WTC11 (cell line): ENCODE measurements around the gene UTF1.

Source experiments
- KAT7 ChIP-seq: sonication (generic); formaldehyde crosslinking; IDR thresholded peaks from 2 replicates; pipeline ENCODE4 v1.8.1; 2023; ENCODE audit warnings: missing genetic modification reagents, mild to moderate bottlenecking, borderline replicate concordance
- MYBL2 ChIP-seq: sonication (generic); formaldehyde crosslinking; IDR thresholded peaks from 2 replicates; pipeline ENCODE4 v1.8.1; 2023; ENCODE audit warnings: mild to moderate bottlenecking, moderate library complexity, missing genetic modification reagents
- NR2C2 ChIP-seq: sonication (generic); formaldehyde crosslinking; IDR thresholded peaks from 2 replicates; pipeline ENCODE4 v1.8.0; 2022; ENCODE audit warnings: mild to moderate bottlenecking, missing genetic modification reagents
- SP1 ChIP-seq: sonication (generic); formaldehyde crosslinking; conservative IDR thresholded peaks from 2 replicates; pipeline ENCODE4 v1.8.1; 2022; ENCODE audit warnings: missing genetic modification reagents
- TEAD4 ChIP-seq: sonication (generic); formaldehyde crosslinking; IDR thresholded peaks from 2 replicates; pipeline ENCODE4 v1.8.0; 2022; ENCODE audit warnings: mild to moderate bottlenecking, missing genetic modification reagents
- TF ChIP-seq, protein P1 (sequence below): sonication (generic); formaldehyde crosslinking; conservative IDR thresholded peaks from 2 replicates; pipeline ENCODE4 v1.8.1; 2023; ENCODE audit warnings: mild to moderate bottlenecking, low read depth, missing genetic modification reagents, moderate library complexity
- TF ChIP-seq, protein P2 (sequence below): sonication (generic); formaldehyde crosslinking; IDR thresholded peaks from 2 replicates; pipeline ENCODE4 v1.8.1; 2023; ENCODE audit warnings: mild to moderate bottlenecking, missing genetic modification reagents, moderate library complexity
- TF ChIP-seq, protein P3 (sequence below): sonication (generic); formaldehyde crosslinking; IDR thresholded peaks from 2 replicates; pipeline ENCODE4 v1.8.0; 2023; ENCODE audit warnings: missing genetic modification reagents
- TF ChIP-seq, protein P4 (sequence below): sonication (generic); formaldehyde crosslinking; IDR thresholded peaks from 2 replicates; pipeline ENCODE4 v1.8.1; 2022; ENCODE audit warnings: low read depth, mild to moderate bottlenecking, moderate library complexity, missing genetic modification reagents, borderline replicate concordance
- TF ChIP-seq, protein P5 (sequence below): fragments of 200-600 bp; IDR thresholded peaks from 2 replicates; pipeline ENCODE4 v1.8.0; 2022; ENCODE audit warnings: antibody characterized with exemption
- TF ChIP-seq, protein P6 (sequence below): sonication (generic); formaldehyde crosslinking; IDR thresholded peaks from 2 replicates; pipeline ENCODE4 v1.8.0; 2022; ENCODE audit warnings: mild to moderate bottlenecking, missing genetic modification reagents

DNA sequence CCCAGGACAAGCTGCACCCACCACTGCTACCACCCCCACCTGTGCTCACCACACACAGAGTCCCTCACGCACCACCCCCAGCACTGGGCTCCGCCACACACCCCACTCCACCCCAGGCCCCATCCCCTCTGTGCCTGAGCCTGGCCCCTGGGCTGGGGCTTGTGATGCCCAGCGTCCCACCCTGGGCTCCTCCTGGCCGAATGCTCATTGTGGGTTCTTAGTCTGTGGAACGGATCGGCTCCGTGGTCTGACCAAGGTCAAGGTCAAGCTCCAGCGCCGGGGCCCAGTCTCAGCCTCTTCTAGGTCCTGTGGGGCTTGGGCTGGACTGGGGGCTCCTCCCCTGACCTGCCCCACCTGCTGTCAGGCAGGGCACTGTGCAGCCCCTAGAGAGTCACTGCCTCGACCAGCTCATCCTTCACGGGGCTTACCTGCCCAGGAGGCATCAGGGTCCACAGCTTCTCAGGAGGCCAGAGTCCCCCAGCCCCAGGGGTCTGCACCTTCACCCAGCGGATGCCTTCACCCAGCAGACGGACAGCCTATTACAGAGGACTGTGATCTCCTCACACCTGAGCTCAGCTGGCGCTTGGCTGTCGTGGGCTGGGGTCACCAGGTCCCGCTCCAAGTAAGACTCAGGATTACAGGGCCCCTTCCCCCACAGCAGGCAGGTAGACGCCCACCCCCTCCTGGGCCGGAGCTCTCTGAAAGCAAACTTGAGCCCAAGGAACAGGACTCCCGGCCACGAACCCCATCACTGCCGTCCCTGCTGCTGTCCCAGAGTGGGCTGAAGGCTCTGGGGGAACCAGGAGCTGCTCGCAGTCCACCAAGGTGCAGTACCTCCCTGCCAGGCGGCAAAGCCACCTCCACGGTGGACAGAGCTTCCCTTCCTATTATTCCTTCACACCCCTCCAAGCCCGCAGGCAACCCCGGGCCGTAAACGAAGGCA lies 15.3 kb upstream of the UTF1 start:
- TF ChIP-seq, protein P1, sequence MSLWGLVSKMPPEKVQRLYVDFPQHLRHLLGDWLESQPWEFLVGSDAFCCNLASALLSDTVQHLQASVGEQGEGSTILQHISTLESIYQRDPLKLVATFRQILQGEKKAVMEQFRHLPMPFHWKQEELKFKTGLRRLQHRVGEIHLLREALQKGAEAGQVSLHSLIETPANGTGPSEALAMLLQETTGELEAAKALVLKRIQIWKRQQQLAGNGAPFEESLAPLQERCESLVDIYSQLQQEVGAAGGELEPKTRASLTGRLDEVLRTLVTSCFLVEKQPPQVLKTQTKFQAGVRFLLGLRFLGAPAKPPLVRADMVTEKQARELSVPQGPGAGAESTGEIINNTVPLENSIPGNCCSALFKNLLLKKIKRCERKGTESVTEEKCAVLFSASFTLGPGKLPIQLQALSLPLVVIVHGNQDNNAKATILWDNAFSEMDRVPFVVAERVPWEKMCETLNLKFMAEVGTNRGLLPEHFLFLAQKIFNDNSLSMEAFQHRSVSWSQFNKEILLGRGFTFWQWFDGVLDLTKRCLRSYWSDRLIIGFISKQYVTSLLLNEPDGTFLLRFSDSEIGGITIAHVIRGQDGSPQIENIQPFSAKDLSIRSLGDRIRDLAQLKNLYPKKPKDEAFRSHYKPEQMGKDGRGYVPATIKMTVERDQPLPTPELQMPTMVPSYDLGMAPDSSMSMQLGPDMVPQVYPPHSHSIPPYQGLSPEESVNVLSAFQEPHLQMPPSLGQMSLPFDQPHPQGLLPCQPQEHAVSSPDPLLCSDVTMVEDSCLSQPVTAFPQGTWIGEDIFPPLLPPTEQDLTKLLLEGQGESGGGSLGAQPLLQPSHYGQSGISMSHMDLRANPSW (CRISPR knock-in tag): no peak
- TF ChIP-seq MYBL2: no peak
- no peak for TF ChIP-seq TEAD4 (CRISPR knock-in tag)
- TF ChIP-seq NR2C2 (CRISPR knock-in tag): no peak
- TF ChIP-seq, protein P2, sequence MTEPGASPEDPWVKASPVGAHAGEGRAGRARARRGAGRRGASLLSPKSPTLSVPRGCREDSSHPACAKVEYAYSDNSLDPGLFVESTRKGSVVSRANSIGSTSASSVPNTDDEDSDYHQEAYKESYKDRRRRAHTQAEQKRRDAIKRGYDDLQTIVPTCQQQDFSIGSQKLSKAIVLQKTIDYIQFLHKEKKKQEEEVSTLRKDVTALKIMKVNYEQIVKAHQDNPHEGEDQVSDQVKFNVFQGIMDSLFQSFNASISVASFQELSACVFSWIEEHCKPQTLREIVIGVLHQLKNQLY (CRISPR knock-in tag): no peak
- TF ChIP-seq, protein P3, sequence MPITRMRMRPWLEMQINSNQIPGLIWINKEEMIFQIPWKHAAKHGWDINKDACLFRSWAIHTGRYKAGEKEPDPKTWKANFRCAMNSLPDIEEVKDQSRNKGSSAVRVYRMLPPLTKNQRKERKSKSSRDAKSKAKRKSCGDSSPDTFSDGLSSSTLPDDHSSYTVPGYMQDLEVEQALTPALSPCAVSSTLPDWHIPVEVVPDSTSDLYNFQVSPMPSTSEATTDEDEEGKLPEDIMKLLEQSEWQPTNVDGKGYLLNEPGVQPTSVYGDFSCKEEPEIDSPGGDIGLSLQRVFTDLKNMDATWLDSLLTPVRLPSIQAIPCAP (CRISPR knock-in tag): no peak
- TF ChIP-seq, protein P4, sequence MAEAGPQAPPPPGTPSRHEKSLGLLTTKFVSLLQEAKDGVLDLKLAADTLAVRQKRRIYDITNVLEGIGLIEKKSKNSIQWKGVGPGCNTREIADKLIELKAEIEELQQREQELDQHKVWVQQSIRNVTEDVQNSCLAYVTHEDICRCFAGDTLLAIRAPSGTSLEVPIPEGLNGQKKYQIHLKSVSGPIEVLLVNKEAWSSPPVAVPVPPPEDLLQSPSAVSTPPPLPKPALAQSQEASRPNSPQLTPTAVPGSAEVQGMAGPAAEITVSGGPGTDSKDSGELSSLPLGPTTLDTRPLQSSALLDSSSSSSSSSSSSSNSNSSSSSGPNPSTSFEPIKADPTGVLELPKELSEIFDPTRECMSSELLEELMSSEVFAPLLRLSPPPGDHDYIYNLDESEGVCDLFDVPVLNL (CRISPR knock-in tag): no peak
- TF ChIP-seq, protein P5, sequence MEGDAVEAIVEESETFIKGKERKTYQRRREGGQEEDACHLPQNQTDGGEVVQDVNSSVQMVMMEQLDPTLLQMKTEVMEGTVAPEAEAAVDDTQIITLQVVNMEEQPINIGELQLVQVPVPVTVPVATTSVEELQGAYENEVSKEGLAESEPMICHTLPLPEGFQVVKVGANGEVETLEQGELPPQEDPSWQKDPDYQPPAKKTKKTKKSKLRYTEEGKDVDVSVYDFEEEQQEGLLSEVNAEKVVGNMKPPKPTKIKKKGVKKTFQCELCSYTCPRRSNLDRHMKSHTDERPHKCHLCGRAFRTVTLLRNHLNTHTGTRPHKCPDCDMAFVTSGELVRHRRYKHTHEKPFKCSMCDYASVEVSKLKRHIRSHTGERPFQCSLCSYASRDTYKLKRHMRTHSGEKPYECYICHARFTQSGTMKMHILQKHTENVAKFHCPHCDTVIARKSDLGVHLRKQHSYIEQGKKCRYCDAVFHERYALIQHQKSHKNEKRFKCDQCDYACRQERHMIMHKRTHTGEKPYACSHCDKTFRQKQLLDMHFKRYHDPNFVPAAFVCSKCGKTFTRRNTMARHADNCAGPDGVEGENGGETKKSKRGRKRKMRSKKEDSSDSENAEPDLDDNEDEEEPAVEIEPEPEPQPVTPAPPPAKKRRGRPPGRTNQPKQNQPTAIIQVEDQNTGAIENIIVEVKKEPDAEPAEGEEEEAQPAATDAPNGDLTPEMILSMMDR: no peak
- no peak for TF ChIP-seq SP1
- TF ChIP-seq KAT7 (CRISPR knock-in tag): no peak
- TF ChIP-seq, protein P6, sequence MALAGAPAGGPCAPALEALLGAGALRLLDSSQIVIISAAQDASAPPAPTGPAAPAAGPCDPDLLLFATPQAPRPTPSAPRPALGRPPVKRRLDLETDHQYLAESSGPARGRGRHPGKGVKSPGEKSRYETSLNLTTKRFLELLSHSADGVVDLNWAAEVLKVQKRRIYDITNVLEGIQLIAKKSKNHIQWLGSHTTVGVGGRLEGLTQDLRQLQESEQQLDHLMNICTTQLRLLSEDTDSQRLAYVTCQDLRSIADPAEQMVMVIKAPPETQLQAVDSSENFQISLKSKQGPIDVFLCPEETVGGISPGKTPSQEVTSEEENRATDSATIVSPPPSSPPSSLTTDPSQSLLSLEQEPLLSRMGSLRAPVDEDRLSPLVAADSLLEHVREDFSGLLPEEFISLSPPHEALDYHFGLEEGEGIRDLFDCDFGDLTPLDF (CRISPR knock-in tag): no peak
